SK-N-SH treated with all-trans-retinoic acid at 6 μM for 48 hours (cell line): ENCODE data around the gene MARCHF10.
A peak's percentile ranks its signal among the peaks of the same experiment; 100 is the strongest.

Source experiments
- ATAC-seq: fragments of 200-7000 bp; cut with Tn5 transposase; 3 replicates; pipeline ENCODE4 v1.9.1; 2020; ENCODE audit warnings: mild to moderate bottlenecking, moderate library complexity
- ARNTL ChIP-seq: fragments of 450-650 bp; formaldehyde crosslinking; IDR thresholded peaks from 2 replicates; pipeline ENCODE4 v1.5.0; 2020; ENCODE audit warnings: low read depth, mild to moderate bottlenecking, moderate library complexity, borderline replicate concordance
- BACH2 ChIP-seq: fragments of 250-450 bp; sonication (Bioruptor Pico); IDR thresholded peaks from 2 replicates; pipeline ENCODE4 v1.9.0; 2021; ENCODE audit warnings: mild to moderate bottlenecking, borderline replicate concordance
- CSDC2 ChIP-seq: fragments of 250-450 bp; sonication (Bioruptor Pico); IDR thresholded peaks from 2 replicates; pipeline ENCODE4 v1.5.0; 2020; ENCODE audit warnings: mild to moderate bottlenecking, moderate library complexity
- ESRRG ChIP-seq: fragments of 250-450 bp; sonication (Bioruptor Pico); IDR thresholded peaks from 2 replicates; pipeline ENCODE4 v1.6.1; 2021; ENCODE audit warnings: mild to moderate bottlenecking
- GLIS3 ChIP-seq: fragments of 250-450 bp; sonication (Bioruptor Pico); IDR thresholded peaks from 2 replicates; pipeline ENCODE4 v1.5.0; 2020; ENCODE audit warnings: mild to moderate bottlenecking, moderate library complexity
- ISL1 ChIP-seq: fragments of 250-450 bp; sonication (Bioruptor Pico); IDR thresholded peaks from 2 replicates; pipeline ENCODE4 v2.1.2; 2022; ENCODE audit warnings: mild to moderate bottlenecking, moderate library complexity
- OSR1 ChIP-seq: fragments of 250-450 bp; sonication (Bioruptor Pico); IDR thresholded peaks from 2 replicates; pipeline ENCODE4 v1.8.0; 2022; ENCODE audit warnings: moderate library complexity, mild to moderate bottlenecking, inconsistent platforms
- PPARA ChIP-seq: fragments of 250-450 bp; sonication (Bioruptor Pico); IDR thresholded peaks from 2 replicates; pipeline ENCODE4 v1.5.0; 2020; ENCODE audit warnings: mild to moderate bottlenecking, borderline replicate concordance
- RARB ChIP-seq: fragments of 250-450 bp; sonication (Bioruptor Pico); IDR thresholded peaks from 2 replicates; pipeline ENCODE4 v1.8.0; 2021; ENCODE audit warnings: mild to moderate bottlenecking, moderate library complexity
- SNAI2 ChIP-seq: fragments of 250-450 bp; sonication (Bioruptor Pico); IDR thresholded peaks from 2 replicates; pipeline ENCODE4 v1.5.0; 2020; ENCODE audit warnings: mild to moderate bottlenecking, moderate library complexity
- TCF4 ChIP-seq: fragments of 250-450 bp; sonication (Bioruptor Pico); IDR thresholded peaks from 2 replicates; pipeline ENCODE4 v1.8.0; 2021; ENCODE audit warnings: mild to moderate bottlenecking, moderate library complexity, borderline replicate concordance
- TOX ChIP-seq: fragments of 250-450 bp; sonication (Bioruptor Pico); IDR thresholded peaks from 2 replicates; pipeline ENCODE4 v1.8.0; 2021; ENCODE audit warnings: mild to moderate bottlenecking, moderate library complexity, borderline replicate concordance
- ZC3H10 ChIP-seq: fragments of 250-450 bp; sonication (Bioruptor Pico); IDR thresholded peaks from 2 replicates; pipeline ENCODE4 v1.5.1; 2021; ENCODE audit warnings: mild to moderate bottlenecking, moderate library complexity
- ZFP3 ChIP-seq: fragments of 250-450 bp; sonication (Bioruptor Pico); IDR thresholded peaks from 2 replicates; pipeline ENCODE4 v1.5.0; 2020; ENCODE audit warnings: mild to moderate bottlenecking, moderate library complexity
- ZFP30 ChIP-seq: fragments of 450-650 bp; formaldehyde crosslinking; IDR thresholded peaks from 2 replicates; pipeline ENCODE4 v1.5.0; 2022; ENCODE audit warnings: mild to moderate bottlenecking, moderate library complexity
- ZNF565 ChIP-seq: fragments of 450-650 bp; formaldehyde crosslinking; conservative IDR thresholded peaks from 2 replicates; pipeline ENCODE4 v1.5.0; 2020; ENCODE audit warnings: low read depth, mild to moderate bottlenecking, moderate library complexity
- ZNF70 ChIP-seq: fragments of 450-650 bp; formaldehyde crosslinking; IDR thresholded peaks from 2 replicates; pipeline ENCODE4 v1.5.0; 2020; ENCODE audit warnings: mild to moderate bottlenecking, moderate library complexity
- ZNF8 ChIP-seq: fragments of 450-650 bp; formaldehyde crosslinking; IDR thresholded peaks from 2 replicates; pipeline ENCODE4 v1.5.0; 2020; ENCODE audit warnings: mild to moderate bottlenecking, moderate library complexity
- TF ChIP-seq, protein P1 (sequence below): fragments of 250-450 bp; sonication (Bioruptor Pico); IDR thresholded peaks from 2 replicates; pipeline ENCODE4 v1.5.1; 2020; ENCODE audit warnings: low read depth, mild to moderate bottlenecking, moderate library complexity
- TF ChIP-seq, protein P2 (sequence below): fragments of 250-450 bp; sonication (Bioruptor Pico); IDR thresholded peaks from 2 replicates; pipeline ENCODE4 v1.8.0; 2021; ENCODE audit warnings: low read depth, mild to moderate bottlenecking, moderate library complexity, borderline replicate concordance
- TF ChIP-seq, protein P3 (sequence below): fragments of 250-450 bp; sonication (Bioruptor Pico); IDR thresholded peaks from 2 replicates; pipeline ENCODE4 v1.5.0; 2020; ENCODE audit warnings: mild to moderate bottlenecking, moderate library complexity
- TF ChIP-seq, protein P4 (sequence below): fragments of 250-450 bp; sonication (Bioruptor Pico); IDR thresholded peaks from 2 replicates; pipeline ENCODE4 v1.8.0; 2020; ENCODE audit warnings: mild to moderate bottlenecking, moderate library complexity, borderline replicate concordance

Gene MARCHF10

DNA sequence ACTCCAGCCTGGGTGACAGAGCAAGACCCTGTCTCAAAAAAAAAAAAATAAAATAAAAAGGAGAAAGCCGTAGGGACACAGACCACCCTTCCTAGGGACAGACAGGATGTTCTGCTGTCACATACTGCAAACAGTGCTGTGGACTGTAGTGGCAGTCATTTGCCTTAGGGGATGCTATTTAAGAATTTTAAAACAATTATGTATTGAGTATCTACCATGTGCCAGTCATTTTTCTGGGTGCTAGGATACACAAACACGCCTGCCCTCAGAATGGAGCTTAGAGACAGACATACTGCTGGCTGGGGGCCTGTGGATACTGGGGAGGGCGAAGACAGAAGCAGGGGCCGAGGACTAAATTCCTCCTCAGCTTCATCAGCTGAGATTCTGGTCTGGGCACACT, 135.2 kb downstream of the MARCHF10 start (continued):
- TF ChIP-seq, protein P1, sequence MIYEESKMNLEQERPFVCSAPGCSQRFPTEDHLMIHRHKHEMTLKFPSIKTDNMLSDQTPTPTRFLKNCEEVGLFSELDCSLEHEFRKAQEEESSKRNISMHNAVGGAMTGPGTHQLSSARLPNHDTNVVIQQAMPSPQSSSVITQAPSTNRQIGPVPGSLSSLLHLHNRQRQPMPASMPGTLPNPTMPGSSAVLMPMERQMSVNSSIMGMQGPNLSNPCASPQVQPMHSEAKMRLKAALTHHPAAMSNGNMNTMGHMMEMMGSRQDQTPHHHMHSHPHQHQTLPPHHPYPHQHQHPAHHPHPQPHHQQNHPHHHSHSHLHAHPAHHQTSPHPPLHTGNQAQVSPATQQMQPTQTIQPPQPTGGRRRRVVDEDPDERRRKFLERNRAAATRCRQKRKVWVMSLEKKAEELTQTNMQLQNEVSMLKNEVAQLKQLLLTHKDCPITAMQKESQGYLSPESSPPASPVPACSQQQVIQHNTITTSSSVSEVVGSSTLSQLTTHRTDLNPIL (CRISPR knock-in tag), result no peak
- TF ChIP-seq, protein P2, sequence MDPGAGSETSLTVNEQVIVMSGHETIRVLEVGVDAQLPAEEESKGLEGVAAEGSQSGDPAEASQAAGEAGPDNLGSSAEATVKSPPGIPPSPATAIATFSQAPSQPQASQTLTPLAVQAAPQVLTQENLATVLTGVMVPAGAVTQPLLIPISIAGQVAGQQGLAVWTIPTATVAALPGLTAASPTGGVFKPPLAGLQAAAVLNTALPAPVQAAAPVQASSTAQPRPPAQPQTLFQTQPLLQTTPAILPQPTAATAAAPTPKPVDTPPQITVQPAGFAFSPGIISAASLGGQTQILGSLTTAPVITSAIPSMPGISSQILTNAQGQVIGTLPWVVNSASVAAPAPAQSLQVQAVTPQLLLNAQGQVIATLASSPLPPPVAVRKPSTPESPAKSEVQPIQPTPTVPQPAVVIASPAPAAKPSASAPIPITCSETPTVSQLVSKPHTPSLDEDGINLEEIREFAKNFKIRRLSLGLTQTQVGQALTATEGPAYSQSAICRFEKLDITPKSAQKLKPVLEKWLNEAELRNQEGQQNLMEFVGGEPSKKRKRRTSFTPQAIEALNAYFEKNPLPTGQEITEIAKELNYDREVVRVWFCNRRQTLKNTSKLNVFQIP, result no peak
- no peak for TF ChIP-seq ZNF8 (CRISPR knock-in tag)
- TF ChIP-seq ZFP3, result no peak
- TF ChIP-seq BACH2, result no peak

DNA sequence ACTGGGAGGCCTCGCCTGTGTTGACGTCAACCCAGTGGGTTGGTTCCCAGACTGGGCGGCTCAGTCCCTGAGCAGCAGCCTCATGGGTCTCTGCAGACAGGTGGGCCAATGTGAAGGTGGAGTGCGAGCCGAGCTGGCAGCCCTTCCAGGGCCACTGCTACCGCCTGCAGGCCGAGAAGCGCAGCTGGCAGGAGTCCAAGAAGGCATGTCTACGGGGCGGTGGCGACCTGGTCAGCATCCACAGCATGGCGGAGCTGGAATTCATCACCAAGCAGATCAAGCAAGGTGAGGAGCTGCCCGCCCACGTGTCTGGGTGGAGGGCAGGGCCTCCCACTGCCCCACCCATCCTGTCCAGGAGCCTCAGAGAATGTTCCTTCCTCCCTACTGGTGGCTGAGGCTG, 136.6 kb downstream of the MARCHF10 start:
- peak; percentile 7 for ATAC-seq
- TF ChIP-seq, protein P2, result no peak
- no peak for TF ChIP-seq ZFP3
- TF ChIP-seq OSR1, result no peak
- TF ChIP-seq, protein P3, sequence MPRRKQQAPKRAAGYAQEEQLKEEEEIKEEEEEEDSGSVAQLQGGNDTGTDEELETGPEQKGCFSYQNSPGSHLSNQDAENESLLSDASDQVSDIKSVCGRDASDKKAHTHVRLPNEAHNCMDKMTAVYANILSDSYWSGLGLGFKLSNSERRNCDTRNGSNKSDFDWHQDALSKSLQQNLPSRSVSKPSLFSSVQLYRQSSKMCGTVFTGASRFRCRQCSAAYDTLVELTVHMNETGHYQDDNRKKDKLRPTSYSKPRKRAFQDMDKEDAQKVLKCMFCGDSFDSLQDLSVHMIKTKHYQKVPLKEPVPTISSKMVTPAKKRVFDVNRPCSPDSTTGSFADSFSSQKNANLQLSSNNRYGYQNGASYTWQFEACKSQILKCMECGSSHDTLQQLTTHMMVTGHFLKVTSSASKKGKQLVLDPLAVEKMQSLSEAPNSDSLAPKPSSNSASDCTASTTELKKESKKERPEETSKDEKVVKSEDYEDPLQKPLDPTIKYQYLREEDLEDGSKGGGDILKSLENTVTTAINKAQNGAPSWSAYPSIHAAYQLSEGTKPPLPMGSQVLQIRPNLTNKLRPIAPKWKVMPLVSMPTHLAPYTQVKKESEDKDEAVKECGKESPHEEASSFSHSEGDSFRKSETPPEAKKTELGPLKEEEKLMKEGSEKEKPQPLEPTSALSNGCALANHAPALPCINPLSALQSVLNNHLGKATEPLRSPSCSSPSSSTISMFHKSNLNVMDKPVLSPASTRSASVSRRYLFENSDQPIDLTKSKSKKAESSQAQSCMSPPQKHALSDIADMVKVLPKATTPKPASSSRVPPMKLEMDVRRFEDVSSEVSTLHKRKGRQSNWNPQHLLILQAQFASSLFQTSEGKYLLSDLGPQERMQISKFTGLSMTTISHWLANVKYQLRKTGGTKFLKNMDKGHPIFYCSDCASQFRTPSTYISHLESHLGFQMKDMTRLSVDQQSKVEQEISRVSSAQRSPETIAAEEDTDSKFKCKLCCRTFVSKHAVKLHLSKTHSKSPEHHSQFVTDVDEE (CRISPR knock-in tag), result no peak
- TF ChIP-seq ARNTL (CRISPR knock-in tag), result no peak
- TF ChIP-seq, protein P4, sequence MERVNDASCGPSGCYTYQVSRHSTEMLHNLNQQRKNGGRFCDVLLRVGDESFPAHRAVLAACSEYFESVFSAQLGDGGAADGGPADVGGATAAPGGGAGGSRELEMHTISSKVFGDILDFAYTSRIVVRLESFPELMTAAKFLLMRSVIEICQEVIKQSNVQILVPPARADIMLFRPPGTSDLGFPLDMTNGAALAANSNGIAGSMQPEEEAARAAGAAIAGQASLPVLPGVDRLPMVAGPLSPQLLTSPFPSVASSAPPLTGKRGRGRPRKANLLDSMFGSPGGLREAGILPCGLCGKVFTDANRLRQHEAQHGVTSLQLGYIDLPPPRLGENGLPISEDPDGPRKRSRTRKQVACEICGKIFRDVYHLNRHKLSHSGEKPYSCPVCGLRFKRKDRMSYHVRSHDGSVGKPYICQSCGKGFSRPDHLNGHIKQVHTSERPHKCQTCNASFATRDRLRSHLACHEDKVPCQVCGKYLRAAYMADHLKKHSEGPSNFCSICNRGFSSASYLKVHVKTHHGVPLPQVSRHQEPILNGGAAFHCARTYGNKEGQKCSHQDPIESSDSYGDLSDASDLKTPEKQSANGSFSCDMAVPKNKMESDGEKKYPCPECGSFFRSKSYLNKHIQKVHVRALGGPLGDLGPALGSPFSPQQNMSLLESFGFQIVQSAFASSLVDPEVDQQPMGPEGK, result no peak
- TF ChIP-seq CSDC2 (CRISPR knock-in tag), result no peak
- no peak for TF ChIP-seq ISL1 (CRISPR knock-in tag)
- no peak for TF ChIP-seq PPARA (CRISPR knock-in tag)
- no peak for TF ChIP-seq TCF4 (CRISPR knock-in tag)
- TF ChIP-seq ZFP30 (CRISPR knock-in tag), result no peak
- TF ChIP-seq ZNF8 (CRISPR knock-in tag), result no peak
- TF ChIP-seq ESRRG, result no peak
- no peak for TF ChIP-seq TOX (CRISPR knock-in tag)
- no peak for TF ChIP-seq GLIS3
- no peak for TF ChIP-seq ZNF565

DNA sequence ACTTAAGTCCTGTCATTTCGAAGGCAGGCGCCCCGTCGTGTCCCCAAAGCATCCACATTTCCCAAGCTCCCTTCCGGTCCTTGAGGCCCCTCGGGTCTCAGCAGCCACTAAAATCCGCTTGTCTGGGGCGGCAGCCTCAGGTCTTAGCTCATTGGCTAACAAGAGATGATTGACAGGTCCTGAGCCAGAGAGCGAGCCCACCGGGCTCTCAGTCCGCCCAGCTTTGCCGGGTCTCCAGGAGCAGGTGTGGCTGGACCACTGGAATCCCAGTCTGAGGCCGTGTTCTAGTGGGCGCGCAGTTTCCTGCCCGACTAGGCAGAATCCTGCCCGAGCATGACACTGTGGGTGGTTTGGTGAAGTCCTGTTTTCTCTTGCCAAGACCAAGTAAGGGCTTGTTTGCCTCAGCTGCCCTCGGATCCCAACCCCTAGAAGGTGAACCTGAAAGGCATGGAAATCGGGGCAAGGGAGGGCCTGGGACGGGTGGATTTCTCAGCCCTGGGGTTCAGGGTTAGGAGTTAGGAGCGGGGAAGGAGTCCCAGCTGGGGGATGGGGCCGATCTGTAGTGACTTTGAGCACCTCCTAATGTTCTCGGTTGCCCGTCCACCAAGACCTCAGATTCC, 137.8 kb downstream of the MARCHF10 start:
- ATAC-seq, result no peak
- no peak for TF ChIP-seq SNAI2 (CRISPR knock-in tag)
- no peak for TF ChIP-seq OSR1
- no peak for TF ChIP-seq GLIS3
- TF ChIP-seq, protein P4, result no peak
- TF ChIP-seq ARNTL (CRISPR knock-in tag), result no peak
- TF ChIP-seq ZNF565, result no peak
- TF ChIP-seq, protein P3 (CRISPR knock-in tag), result no peak
- TF ChIP-seq TCF4 (CRISPR knock-in tag), result no peak
- no peak for TF ChIP-seq RARB
- TF ChIP-seq PPARA (CRISPR knock-in tag), result no peak
- no peak for TF ChIP-seq ZNF70 (CRISPR knock-in tag)
- no peak for TF ChIP-seq CSDC2 (CRISPR knock-in tag)
- no peak for TF ChIP-seq ZFP30 (CRISPR knock-in tag)
- TF ChIP-seq ESRRG, result no peak
- TF ChIP-seq TOX (CRISPR knock-in tag), result no peak
- no peak for TF ChIP-seq ZC3H10
